ENCODE measurements around the gene GSTA1.
"Not testable (repeated sequence)": the region's sequence is repeated elsewhere in the genome, so short reads cannot be mapped to it uniquely, and the experiment has no call there.

Gene GSTA1

DNA sequence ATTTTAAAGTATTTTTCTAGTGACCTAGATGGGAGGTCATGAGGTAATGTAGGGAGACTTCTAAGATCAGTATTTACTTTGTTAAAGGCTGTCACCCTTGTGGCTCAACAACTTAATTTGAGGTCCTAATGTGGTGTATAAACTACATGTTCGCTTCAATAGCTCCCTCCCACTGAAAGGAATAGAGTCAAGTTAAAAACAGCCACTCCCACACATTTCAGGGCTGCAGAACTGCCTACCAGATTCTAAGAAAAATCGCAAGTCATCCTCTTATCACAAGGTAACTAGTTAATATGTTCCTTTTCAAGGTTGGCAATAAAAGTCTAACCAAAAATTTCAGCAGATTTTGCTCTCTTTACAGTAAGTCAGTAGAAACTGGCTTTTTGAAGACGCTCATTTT is 15.1 kb downstream of the GSTA1 start:
- TF ChIP-seq, protein P1, sequence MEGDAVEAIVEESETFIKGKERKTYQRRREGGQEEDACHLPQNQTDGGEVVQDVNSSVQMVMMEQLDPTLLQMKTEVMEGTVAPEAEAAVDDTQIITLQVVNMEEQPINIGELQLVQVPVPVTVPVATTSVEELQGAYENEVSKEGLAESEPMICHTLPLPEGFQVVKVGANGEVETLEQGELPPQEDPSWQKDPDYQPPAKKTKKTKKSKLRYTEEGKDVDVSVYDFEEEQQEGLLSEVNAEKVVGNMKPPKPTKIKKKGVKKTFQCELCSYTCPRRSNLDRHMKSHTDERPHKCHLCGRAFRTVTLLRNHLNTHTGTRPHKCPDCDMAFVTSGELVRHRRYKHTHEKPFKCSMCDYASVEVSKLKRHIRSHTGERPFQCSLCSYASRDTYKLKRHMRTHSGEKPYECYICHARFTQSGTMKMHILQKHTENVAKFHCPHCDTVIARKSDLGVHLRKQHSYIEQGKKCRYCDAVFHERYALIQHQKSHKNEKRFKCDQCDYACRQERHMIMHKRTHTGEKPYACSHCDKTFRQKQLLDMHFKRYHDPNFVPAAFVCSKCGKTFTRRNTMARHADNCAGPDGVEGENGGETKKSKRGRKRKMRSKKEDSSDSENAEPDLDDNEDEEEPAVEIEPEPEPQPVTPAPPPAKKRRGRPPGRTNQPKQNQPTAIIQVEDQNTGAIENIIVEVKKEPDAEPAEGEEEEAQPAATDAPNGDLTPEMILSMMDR (IDR thresholded peaks at IDR 0.05; ENCODE audit: low read depth, low read length, missing control alignments), result no peak
- no peak for DNase-seq (ENCODE audit: low read depth)
- no peak overlapping the region for H3K4me3 ChIP-seq (ENCODE audit: low read depth, low read length)

DNA sequence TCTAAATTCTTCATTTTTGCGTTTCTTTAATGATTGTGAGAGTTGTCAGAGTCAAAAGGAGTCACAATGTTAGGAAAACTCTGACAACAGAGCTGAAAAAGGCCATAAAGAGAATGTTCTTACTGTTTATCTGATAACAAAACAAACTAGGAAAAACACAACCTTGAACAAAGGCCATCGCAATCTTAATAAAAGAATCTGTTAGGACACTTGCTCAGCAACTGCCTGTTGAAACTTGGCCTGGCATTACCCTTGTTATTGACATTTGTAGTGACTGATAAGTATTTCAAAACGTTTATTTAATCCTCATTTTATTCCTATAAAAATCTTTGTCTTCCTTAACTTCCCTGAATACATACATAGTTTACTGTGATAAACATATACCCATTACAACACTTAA is 15.7 kb downstream of the GSTA1 start:
- TF ChIP-seq, protein P1 (IDR thresholded peaks at IDR 0.05; ENCODE audit: low read depth, low read length, missing control alignments), result no peak
- H3K4me3 ChIP-seq (ENCODE audit: low read depth, low read length), result no peak overlapping the region
- DNase-seq (ENCODE audit: low read depth), result no peak

DNA sequence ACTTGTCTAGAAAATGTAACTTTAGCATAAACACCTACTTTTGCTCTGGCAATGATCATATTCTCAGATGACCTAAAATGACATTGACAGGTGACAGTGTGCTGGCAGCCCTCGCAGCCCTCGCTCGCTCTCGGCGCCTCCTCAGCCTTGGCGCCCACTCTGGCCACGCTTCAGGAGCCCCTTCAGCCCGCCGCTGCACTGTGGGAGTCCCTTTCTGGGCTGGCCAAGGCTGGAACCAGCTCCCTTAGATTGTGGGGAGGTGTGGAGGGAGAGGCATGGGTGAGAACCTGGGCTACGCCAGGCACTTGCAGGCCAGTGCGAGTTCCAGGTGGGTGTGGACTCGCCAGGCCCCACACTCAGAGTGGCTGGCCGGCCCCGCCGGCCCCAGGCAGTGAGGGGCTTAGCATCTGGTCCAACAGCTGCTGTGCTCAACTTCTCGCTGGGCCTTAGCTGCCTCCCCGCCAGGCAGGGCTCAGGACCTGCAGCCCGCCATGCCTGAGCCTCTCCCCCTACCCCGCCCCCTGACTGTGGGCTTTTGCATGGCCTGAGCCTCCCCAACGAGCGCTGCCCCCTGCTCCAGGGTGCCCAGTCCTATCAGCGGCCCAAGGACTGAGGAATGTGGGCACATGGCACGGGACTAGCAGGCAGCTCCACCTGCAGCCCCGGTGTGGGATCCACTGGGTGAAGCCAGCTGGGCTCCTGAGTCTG is 17.2 kb downstream of the GSTA1 start:
- DNase-seq (ENCODE audit: low read depth), result no peak
- H3K4me3 ChIP-seq (ENCODE audit: low read depth, low read length), result no peak overlapping the region
- TF ChIP-seq, protein P1 (IDR thresholded peaks at IDR 0.05; ENCODE audit: low read depth, low read length, missing control alignments), result no peak

DNA sequence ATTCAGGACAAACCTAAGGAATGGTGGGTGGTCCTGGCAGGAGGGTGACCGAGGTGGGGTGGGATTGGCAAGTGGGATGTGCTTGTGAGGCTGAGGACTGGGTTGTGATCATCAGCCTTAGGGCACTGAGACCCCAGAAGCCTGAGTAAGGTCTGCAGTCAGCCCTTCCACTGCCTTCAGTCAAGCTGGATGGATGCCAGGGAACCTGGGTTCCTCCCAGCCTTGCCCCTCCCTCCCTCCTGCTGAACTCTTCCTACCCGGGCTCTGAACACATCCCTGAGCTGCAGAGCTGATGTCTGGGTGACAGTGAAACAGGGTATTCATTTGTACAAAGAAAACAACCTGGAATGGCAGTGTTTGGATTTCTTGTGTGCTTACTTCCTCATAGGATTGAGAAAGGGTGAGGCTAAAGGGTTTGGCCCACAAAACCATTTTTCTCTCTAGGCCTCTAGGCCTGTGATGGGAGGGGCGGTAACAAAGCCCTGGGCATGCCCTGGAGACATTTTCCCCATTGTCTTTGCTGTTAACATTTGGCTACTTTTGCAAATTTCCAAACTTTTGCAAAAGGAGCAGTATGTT is 20.8 kb downstream of the GSTA1 start:
- not testable (repeated sequence) for H3K4me3 ChIP-seq (ENCODE audit: low read depth, low read length); DNase-seq (ENCODE audit: low read depth)

DNA sequence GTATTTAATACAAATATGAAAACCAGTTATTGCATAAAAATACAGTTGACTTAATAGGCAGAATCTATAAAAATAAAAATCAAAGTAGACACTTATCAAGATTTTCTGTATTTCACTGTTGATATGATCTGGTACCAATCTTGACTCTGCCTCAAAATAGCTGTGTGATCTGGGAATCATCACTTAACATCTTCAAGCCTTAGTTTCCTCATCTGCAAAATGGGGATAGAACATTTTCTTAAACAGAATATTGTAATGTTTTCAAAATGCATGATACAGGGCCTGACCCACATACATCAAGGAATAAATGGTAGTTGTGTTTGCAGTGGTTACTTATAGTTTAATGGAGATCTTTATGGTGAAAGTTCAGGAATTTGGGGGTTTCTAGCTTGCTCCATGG is 21.4 kb downstream of the GSTA1 start:
- not testable (repeated sequence) for H3K4me3 ChIP-seq (ENCODE audit: low read depth, low read length); DNase-seq (ENCODE audit: low read depth)

DNA sequence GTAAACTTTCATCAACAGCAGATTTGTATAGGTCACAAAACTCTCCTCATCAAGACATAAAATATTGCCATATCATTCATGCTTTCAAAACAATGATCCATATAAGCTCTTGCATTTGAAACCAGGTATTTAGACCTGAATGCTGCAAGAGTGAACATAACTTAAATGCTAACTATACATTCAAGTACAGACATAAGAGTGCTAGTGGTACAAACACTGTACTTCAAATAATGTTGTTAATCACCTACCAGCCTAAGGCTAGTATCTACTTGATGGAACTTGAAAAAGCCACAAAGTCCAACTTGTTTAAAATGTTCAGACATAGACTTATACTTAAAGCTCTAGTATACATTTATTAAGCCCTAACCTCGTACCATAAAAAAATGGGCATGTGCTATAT is 24.4 kb downstream of the GSTA1 start:
- no peak overlapping the region for H3K4me3 ChIP-seq (ENCODE audit: low read depth, low read length)
- no peak for DNase-seq (ENCODE audit: low read depth)
- TF ChIP-seq, protein P1 (IDR thresholded peaks at IDR 0.05; ENCODE audit: low read depth, low read length, missing control alignments), result no peak

DNA sequence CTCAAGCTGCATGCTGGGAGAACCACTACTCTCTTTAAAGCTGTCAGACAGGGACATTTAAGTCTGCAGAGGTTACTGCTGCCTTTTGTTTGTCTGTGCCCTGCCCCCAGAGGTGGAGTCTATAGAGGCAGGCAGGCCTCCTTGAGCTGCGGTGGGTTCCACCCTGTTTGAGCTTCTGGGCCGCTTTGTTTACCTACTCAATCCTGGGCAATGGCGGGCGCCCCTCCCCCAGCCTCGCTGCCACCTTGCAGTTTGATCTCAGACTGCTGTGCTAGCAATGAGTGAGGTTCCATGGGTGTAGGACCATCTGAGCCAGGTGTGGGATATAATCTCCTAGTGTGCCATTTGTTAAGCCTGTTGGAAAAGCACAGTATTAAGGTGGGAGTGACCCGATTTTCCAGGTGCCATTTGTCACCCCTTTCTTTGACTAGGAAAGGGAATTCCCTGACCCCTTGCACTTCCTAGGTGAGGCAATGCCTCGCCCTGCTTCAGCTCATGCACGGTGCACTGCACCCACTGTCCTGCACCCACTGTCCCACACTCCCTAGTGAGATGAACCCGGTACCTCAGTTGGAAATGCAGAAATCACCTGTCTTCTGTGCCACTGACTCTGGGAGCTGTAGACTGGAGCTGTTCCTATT is 26.8 kb downstream of the GSTA1 start:
- DNase-seq (ENCODE audit: low read depth); H3K4me3 ChIP-seq (ENCODE audit: low read depth, low read length): not testable (repeated sequence)

DNA sequence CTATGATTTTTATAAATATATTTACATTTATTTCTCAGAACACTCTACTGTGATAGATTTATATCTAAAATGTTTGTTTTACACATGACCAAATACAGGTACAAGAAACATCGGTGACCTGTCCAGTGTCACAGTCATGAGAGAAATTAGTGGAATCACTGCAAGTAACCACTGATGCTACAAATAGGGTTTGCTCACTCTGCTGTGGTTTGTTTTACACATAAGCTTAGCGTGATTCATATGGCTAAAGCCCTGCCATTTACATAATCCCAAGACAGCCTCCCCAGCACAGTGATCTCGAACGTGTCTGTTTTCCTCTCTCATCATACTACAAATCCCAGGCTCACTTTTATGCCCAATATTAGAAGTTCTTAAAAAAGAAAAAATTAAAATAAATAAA is 34.2 kb downstream of the GSTA1 start:
- not testable (repeated sequence) for DNase-seq (ENCODE audit: low read depth); H3K4me3 ChIP-seq (ENCODE audit: low read depth, low read length)

DNA sequence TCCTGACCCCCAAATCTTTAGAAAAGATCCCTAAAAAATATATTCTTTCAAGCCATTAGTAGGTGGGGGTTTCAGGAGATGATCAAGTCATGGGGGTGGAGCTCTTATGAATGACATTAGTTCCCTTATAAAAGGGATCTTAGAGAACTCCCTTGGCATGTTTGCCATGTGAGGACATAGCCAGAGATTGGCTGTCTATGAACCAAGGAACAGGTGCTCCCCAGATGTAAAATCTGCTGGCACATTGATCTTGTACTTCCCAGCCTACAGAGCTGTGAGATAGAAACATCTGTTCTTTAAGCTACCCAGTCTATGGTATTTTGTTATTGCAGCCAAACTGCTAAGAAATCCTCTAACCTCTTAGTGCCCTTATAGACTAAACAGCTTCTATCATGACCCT is 36.0 kb downstream of the GSTA1 start:
- not testable (repeated sequence) for DNase-seq (ENCODE audit: low read depth); H3K4me3 ChIP-seq (ENCODE audit: low read depth, low read length)

DNA sequence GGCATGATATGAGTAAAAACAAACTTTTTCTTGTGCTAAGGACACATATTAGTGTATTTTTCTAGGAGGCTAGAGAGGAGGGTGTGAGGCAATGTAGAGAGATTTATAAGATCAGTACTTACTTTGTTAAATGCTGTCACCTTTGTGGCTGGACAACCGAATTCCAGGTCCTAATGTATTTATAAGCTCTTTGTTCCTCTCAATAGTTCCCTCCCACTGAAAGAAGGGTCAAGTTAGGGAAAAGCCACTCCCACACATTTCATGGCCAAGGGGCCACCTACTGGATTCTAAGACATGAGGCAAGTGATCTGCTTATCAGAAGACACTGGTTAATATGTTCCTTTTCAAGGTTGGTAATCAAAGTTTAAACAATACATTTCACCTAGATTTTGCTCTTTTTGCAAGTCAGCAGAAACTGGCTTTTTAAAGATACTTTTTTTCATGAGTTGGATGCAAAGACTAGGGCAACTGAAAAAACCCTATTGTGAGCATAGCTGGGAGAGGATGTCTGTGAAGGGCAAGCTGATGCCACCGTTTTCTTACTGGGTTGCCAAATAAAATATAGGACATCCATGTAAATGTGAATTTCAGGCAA is 40.2 kb downstream of the GSTA1 start, which contains the start of gene GSTA2:
Gene GSTA2, minus strand, starts transcription at position 154 of the 595 bp plus-strand sequence. CDS start 5,528 bp downstream, outside the sequence.
- not testable (repeated sequence) for H3K4me3 ChIP-seq (ENCODE audit: low read depth, low read length); DNase-seq (ENCODE audit: low read depth)

DNA sequence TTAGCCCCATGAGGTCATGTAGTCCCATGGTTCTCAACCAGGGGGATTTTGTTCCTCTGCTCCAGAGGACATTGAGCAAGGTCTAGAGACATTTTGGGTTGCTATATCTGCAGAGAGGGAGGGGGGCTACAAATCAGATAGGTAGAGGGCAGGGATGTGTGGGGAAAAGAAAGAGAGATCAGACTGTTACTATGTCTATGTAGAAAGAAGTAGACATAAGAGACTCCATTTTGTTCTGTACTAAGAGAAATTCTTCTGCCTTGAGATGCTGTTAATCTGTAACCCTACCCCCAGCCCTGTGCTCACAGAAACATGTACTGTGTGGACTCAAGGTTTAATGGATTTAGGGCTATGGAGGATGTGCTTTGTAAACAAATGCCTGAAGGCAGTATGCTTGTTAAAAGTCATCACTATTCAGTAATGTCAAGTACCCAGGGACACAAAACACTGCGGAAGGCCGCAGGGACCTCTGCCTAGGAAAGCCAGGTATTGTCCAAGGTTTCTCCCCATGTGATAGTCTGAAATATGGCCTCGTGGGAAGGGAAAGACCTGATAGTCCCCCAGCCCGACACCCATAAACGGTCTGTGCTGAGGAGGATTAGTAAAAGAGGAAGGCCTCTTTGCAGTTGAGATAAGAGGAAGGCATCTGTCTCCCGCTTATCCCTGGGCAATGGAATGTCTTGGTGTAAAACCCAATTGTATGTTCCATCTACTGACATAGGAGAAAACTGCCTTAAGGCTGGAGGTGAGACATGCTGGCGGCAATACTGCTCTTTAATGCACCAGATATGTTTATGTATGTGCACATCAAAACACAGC is 41.7 kb downstream of the GSTA1 start:
- H3K4me3 ChIP-seq (ENCODE audit: low read depth, low read length); DNase-seq (ENCODE audit: low read depth): not testable (repeated sequence)

Data from GM12864 (cell line).